Neural progenitor cell (in vitro differentiated cells): ENCODE measurements around the gene ZNG1A.
"Not testable (repeated sequence)": the region's sequence is repeated elsewhere in the genome, so short reads cannot be mapped to it uniquely, and the experiment has no call there.

Experiments used
- CTCF ChIP-seq: fragments of 200-600 bp; sonication (generic); IDR thresholded peaks from 2 replicates; pipeline ENCODE4 v1.5.1; 2017; ENCODE audit warnings: antibody characterized with exemption, mild to moderate bottlenecking
- EZH2 ChIP-seq: fragments of 200-600 bp; sonication (generic); IDR thresholded peaks from 2 replicates; pipeline ENCODE4 v1.6.1; 2017; ENCODE audit warnings: antibody characterized with exemption, mild to moderate bottlenecking, moderate library complexity
- EZH2phosphoT487 ChIP-seq: fragments of 200-600 bp; sonication (generic); IDR thresholded peaks from 2 replicates; pipeline ENCODE4 v1.6.1; 2017; ENCODE audit warnings: antibody characterized with exemption

GRCh38 chr9:115118-115451 lies 63.8 kb downstream of the ZNG1A start:
- not testable (repeated sequence) for TF ChIP-seq CTCF, EZH2, EZH2phosphoT487
